ENCODE data around the gene DST.
A peak's percentile ranks its signal among the peaks of the same experiment; 100 is the strongest.
"Not testable (repeated sequence)": the region's sequence is repeated elsewhere in the genome, so short reads cannot be mapped to it uniquely, and the experiment has no call there.

DST gene

DNA sequence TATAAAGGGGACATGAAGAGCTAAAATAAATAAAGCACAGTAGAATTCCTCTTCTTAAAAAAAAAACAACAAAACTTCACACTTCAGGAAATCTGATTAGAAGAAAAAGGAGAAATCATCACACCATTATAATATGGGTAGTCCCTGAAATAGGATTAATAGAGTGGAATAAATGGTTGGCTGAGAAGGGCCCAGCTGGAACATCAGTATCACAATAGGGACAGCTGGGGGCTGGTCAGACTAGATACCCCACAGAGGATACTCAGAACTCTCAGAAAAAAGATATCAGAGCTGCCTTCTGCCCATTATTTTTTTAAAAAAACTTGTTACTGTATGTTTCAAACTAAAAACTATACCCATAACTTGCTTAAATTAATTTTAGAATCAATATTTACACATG lies 75.2 kb downstream of the DST start:
- no peak for DNase-seq

DNA sequence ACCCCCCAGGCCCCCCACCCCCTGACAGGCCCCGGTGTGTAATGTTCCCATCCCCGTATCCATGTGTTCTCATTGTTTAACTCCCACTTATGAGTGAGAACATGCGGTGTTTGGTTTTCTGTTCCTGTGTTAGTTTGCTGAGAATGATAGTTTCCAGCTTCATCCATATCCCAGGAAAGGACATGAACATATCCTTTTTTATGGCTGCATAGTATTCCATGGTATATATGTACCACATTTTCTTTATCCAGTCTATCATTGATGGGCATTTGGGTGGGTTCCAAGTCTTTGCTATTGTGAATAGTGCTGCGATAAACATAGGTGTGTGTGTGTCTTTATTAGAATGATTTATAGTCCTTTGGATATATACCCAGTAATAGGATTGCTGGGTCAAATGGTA lies 80.0 kb downstream of the DST start:
- not testable (repeated sequence) for DNase-seq

DNA sequence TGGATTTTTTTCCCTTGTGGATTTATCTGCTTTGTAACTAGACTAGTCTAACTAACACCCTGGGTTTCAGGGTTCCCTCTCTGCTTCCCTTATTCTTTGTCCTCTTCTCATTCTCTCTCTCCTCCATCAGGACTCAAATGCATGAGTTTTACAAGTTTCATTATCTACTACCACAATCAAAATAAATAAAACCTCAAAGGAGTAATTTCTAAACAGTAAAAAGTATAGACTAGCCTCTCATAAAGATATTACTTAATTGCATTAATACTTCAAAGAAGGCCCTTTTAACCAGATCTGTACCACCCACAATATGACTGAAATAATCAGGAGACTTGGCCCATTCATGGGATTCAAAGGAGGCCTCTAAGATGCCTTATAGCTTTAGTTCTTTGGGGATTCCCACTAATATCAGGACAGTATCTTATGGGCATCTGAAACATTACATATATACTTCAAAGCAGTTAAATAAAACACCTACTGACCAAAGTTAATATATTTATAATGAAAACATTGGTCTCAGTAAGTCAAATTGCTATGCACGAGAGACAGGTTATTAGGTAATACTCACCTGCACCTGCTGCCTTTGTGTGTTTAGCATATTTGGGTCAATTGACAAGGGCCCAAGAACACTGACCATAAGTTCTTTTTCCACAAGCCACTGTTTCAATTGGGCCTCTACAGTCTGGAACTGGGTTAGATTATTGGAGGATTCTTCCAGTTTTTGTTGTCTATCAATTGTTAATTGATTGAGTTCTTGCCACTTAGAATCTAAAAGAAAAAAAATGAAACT lies 85.7 kb downstream of the DST start:
- no peak for DNase-seq

DNA sequence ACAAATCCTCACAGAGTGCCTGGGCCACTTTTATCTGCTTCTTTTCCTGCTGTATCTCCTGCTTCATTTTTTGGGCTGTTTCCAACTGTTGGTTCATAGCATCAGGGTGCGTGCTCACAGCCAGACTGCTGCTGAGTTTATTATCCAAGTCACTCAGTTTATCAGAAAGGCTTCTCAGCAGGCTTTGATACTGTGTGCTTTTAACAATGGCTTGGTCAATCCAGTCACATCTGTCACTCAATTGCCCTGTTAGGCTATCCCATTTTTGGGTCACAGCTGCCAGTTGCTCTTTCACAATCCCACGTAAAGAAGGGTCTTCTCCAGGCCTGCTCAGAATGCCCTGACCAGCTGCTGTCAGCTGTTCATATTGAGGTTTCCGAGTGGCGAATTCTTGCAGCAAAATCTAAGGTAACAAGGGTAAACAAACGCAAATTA lies 87.2 kb downstream of the DST start:
- no peak for DNase-seq

DNA sequence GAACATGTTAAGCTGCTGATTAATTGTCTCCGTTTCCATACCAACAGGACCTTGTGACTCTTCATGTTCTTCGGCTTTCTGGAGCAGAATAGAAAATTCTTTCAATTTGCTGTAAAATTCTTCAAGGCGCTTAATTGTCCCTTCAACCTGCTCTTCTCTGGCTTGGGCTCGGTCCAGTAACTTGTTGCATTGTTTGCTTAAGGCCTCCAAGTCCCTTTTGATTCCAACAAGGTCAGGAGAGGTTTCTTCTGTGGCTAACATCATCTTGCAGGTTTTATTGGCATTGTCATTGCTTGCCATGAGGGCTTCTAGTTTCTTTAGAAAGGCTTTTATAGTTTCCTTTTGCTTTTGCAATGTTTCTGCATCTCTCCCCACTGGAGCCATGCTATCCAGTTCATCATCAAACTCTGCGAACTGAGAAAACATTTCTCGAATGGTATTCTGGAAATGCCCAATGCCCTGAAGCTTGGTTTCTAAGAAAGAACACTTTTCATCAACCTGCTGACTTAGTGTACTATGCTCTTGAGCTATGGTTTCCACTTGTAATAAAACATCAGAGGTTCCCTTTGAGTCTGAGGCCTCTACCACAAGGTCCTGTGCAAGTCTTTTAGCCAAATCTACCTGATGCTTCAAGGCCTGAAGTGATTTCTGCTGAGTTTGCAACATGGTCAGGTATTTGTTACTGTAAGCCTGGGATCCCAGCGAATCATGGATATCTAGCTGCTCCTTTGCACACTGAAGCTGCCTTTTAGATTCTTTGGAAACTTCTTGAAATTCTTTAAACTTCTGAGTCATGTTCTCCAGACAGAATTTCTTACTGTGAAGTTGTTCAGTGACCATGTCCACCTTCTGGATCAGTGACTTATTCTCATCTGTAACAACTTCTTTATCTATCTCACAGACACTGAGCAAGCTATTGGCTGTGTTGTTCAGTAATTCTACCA lies 90.2 kb downstream of the DST start:
- no peak for DNase-seq

GRCh38 chr6:56551409-56552120 lies 91.1 kb downstream of the DST start:
- no peak for DNase-seq

DNA sequence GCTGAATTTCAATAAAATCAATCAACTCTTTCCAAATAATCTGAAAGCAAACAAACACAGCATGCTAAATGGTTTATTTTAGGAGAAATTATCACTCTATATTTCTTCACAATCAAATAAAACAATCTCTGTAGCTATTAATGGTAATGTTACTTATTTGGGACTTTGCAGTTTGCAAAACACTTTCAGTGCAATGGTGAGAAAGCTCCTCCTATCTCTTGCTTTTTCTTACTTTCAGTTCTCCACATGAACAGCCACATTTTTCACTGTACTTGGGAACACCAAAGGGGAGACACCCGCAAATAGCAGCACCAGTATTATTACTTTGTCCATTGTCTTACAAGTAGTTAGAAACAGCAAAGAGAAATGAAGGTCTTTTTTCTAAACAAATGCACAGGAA lies 92.4 kb downstream of the DST start:
- DNase-seq = no peak

GRCh38 chr6:56549014-56549413 lies 93.7 kb downstream of the DST start:
- no peak for DNase-seq

DNA sequence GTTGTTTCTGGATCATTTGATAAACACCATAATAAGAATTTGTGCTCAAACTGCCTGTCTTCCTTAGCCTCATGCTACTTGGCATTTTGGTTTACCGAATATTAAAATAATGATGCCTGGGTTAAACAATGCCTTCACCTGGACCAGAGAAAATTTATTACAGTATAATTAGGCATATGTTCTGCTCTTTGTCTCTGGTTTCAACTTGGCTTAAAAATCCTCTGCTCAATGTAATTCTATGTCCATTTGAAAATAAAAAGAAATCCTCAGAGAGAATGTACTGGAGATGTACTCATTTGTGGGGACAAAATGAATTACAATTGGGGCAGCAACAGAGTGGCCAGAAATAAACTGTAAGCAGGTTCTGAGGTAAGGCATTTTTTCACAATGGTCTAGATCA lies 95.0 kb downstream of the DST start:
- DNase-seq = no peak

- DNase-seq = peak; percentile 20 to 76 (median 42)
These were observed 100.0 kb downstream of the DST start for GRCh38 chr6:56542364-56543331.

DNA sequence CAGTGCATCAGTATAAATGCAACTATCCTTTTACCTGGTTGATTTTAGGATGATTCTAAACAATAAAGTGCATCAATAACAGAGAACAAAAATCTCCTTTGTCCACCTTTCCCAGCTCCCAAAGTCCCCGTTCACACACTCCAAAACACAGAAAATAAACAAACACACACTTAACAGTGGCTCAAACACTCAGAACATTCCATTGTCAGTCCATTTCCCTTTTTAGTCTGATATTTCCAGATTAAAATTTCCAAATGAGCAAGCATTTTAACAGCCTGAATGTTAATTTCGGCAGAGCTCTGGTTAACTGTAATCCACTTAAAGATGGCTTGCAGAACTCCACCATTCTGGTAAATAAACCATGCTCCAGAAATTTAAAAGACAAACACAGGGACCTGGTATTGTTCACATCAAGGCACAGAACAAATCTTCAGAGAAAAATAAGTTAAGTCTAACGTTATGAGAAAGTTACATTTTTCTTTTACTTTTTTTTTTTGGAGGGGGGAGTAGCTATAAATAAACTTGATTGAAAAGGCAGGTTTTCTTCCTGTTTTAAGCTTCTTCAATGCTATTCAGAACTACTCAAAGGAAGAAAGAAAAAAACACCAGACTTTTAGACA lies 100.8 kb downstream of the DST start:
- DNase-seq = no peak

- no peak for DNase-seq
These were observed 101.6 kb downstream of the DST start for GRCh38 chr6:56541030-56541600.

GRCh38 chr6:56540232-56541029 lies 102.3 kb downstream of the DST start:
- DNase-seq = no peak

- no peak for DNase-seq
These were observed 103.1 kb downstream of the DST start for GRCh38 chr6:56539527-56540105.

GRCh38 chr6:56538851-56539250 lies 103.8 kb downstream of the DST start:
- DNase-seq = no peak

- DNase-seq = no peak
These were observed 105.4 kb downstream of the DST start for GRCh38 chr6:56537223-56537770.

DNA sequence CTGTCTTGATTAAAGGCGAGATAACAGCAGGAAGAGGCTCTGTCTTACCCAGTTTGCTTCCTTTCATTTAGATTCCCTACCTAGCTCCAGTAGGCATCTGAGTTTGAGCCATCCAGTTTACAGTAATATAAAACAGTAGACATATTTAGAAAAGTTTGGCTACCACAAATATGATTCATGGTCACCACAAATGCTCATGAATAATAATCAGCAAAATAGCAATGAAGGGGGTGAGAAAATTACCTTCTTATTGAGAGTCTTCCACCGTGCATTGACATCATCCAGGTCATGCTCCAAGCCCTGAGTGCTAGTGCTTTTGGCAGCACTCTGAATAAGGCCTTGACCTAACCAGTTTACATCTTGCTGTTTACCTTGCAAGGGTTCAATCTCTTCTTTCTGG lies 106.2 kb downstream of the DST start:
- no peak for DNase-seq

- DNase-seq = no peak
These were observed 107.1 kb downstream of the DST start for GRCh38 chr6:56535626-56536025.

- DNase-seq = no peak
These were observed 107.8 kb downstream of the DST start for GRCh38 chr6:56534680-56535419.
